HEK293T (cell line): Measurements from ENCODE around the gene HCFC1R1.

ENCODE experiments used
- CTCF ChIA-PET: fragments of 350-600 bp; formaldehyde crosslinking; extraction: SDS; loops from one replicate; lab custom pipeline; 2021; ENCODE audit warnings: antibody characterized with exemption, inconsistent platforms; lab: Yijun Ruan, JAX
- POLR2A ChIA-PET: fragments of 350-600 bp; formaldehyde crosslinking; extraction: SDS; loops from one replicate; lab custom pipeline; 2020; ENCODE audit warnings: antibody characterized with exemption, inconsistent platforms; lab: Yijun Ruan, JAX
- DNase-seq: peaks from one replicate; pipeline ENCODE4 v3.0.0; 2012; ENCODE audit warnings: mixed read lengths; ENCODE audit errors: extremely low spot score
- ARNT ChIP-seq: fragments of 450-650 bp; IDR thresholded peaks from 2 replicates; pipeline ENCODE4 v1.6.1; 2017; ENCODE audit warnings: mild to moderate bottlenecking
- BHLHE40 ChIP-seq: fragments of 450-650 bp; IDR thresholded peaks from 2 replicates; pipeline ENCODE4 v1.6.1; 2016; ENCODE audit warnings: mild to moderate bottlenecking, moderate library complexity, borderline replicate concordance
- CTBP1 ChIP-seq: fragments of 450-650 bp; IDR thresholded peaks from 2 replicates; pipeline ENCODE4 v1.6.1; 2016; ENCODE audit warnings: borderline replicate concordance
- ELF4 ChIP-seq: fragments of 450-650 bp; IDR thresholded peaks from 2 replicates; pipeline ENCODE4 v1.6.1; 2017; ENCODE audit warnings: antibody characterized with exemption
- FOXA1 ChIP-seq: fragments of 450-650 bp; IDR thresholded peaks from 2 replicates; pipeline ENCODE4 v1.6.1; 2016; ENCODE audit warnings: mild to moderate bottlenecking
- FOXK2 ChIP-seq: fragments of 450-650 bp; IDR thresholded peaks from 2 replicates; pipeline ENCODE4 v1.6.1; 2016; ENCODE audit warnings: mild to moderate bottlenecking
- FOXM1 ChIP-seq: fragments of 450-650 bp; IDR thresholded peaks from 2 replicates; pipeline ENCODE4 v1.6.1; 2017; ENCODE audit warnings: mild to moderate bottlenecking, borderline replicate concordance
- HDGF ChIP-seq: fragments of 450-650 bp; IDR thresholded peaks from 2 replicates; pipeline ENCODE4 v1.6.1; 2017; ENCODE audit warnings: antibody characterized with exemption, borderline replicate concordance
- L3MBTL2 ChIP-seq: fragments of 450-650 bp; conservative IDR thresholded peaks from 2 replicates; pipeline ENCODE4 v1.6.1; 2016; ENCODE audit warnings: mild to moderate bottlenecking
- LEF1 ChIP-seq: fragments of 450-650 bp; IDR thresholded peaks from 2 replicates; pipeline ENCODE4 v1.6.1; 2017; ENCODE audit warnings: mild to moderate bottlenecking, borderline replicate concordance
- NFRKB ChIP-seq: fragments of 450-650 bp; IDR thresholded peaks from 2 replicates; pipeline ENCODE4 v1.6.1; 2016; ENCODE audit warnings: mild to moderate bottlenecking, moderate library complexity
- PKNOX1 ChIP-seq: fragments of 450-650 bp; IDR thresholded peaks from 2 replicates; pipeline ENCODE4 v1.6.1; 2016
- SP1 ChIP-seq: fragments of 450-650 bp; IDR thresholded peaks from 2 replicates; pipeline ENCODE4 v1.6.1; 2017
- SUZ12 ChIP-seq: fragments of 450-650 bp; IDR thresholded peaks from 2 replicates; pipeline ENCODE4 v1.6.1; 2016; ENCODE audit warnings: mild to moderate bottlenecking
- TARDBP ChIP-seq: fragments of 450-650 bp; IDR thresholded peaks from 2 replicates; pipeline ENCODE4 v1.6.1; 2016
- ZNF384 ChIP-seq: fragments of 450-650 bp; IDR thresholded peaks from 2 replicates; pipeline ENCODE4 v1.6.1; 2016

Gene HCFC1R1

GRCh38 chr16:2976201-2976600, 47.5 kb downstream of the HCFC1R1 start:
- POLR2A ChIA-PET, result interaction anchor here (0.8 to 3.9 kb wide), 2 partner anchors 12 to 44 kb away, joined by 3 to 10 read pairs; partner anchors contain the start of gene KREMEN2
- TF ChIP-seq FOXM1 (no peak), ELF4 (no peak), HDGF (no peak), ZNF384 (no peak), LEF1 (no peak), NFRKB (no peak), L3MBTL2 (no peak), SUZ12 (no peak), CTBP1 (no peak), PKNOX1 (no peak), ARNT (no peak), FOXA1 (no peak), FOXK2 (no peak), BHLHE40 (no peak), SP1 (no peak), TARDBP (no peak)
- DNase-seq, result no peak
- CTCF ChIA-PET, result no interaction called here

- CTCF ChIA-PET, result no interaction called here
- POLR2A ChIA-PET, result interaction anchor here (3.9 kb wide), 1 partner anchor 11 kb away, joined by 10 read pairs; the partner anchor contains the start of gene KREMEN2
- no peak for DNase-seq
- TF ChIP-seq ELF4 (no peak), SUZ12 (no peak), CTBP1 (no peak), FOXA1 (no peak), NFRKB (no peak)
Measured at GRCh38 chr16:2975161-2975795, 48.5 kb downstream of the HCFC1R1 start.

- DNase-seq, result no peak
- TF ChIP-seq SUZ12, result no peak
- TF ChIP-seq FOXK2, result no peak
- no peak for TF ChIP-seq ZNF384
- no peak for TF ChIP-seq PKNOX1
- no peak for TF ChIP-seq NFRKB
- TF ChIP-seq CTBP1, result no peak
- ChIA-PET CTCF (no interaction called here), POLR2A (interaction anchor here (1.0 to 3.9 kb wide), 3 partner anchors 10 to 45 kb away, joined by 3 to 12 read pairs (median 10); partner anchors contain the start of genes KREMEN2 and TNFRSF12A)
Measured at GRCh38 chr16:2974319-2975056, 49.3 kb downstream of the HCFC1R1 start.

GRCh38 chr16:2973605-2974318, 50.0 kb downstream of the HCFC1R1 start:
- POLR2A ChIA-PET, result interaction anchor here (0.7 to 2.5 kb wide), 3 partner anchors 10 to 146 kb away, joined by 3 to 12 read pairs (median 3); partner anchors contain the start of genes KREMEN2 and TNFRSF12A
- CTCF ChIA-PET, result interaction anchor here (1.6 kb wide), 1 partner anchor 45 kb away, joined by 5 read pairs; no protein-coding TSS in a partner anchor
- no peak for TF ChIP-seq CTBP1
- TF ChIP-seq ARNT, result no peak
- TF ChIP-seq LEF1, result no peak
- TF ChIP-seq SP1, result no peak
- TF ChIP-seq ZNF384, result no peak
- no peak for TF ChIP-seq HDGF
- no peak for TF ChIP-seq FOXK2
- TF ChIP-seq ELF4, result no peak
- no peak for TF ChIP-seq L3MBTL2
- TF ChIP-seq PKNOX1, result no peak
- TF ChIP-seq TARDBP, result no peak
- TF ChIP-seq SUZ12, result no peak
- TF ChIP-seq FOXM1, result no peak
- TF ChIP-seq NFRKB, result no peak
- no peak for DNase-seq

- no peak for DNase-seq
- ChIA-PET CTCF (interaction anchor here (1.6 kb wide), 1 partner anchor 45 kb away, joined by 5 read pairs; no protein-coding TSS in a partner anchor), POLR2A (interaction anchor here (0.7 to 2.5 kb wide), 5 partner anchors 8 to 146 kb away, joined by 3 to 19 read pairs (median 6); partner anchors contain the start of genes KREMEN2, PKMYT1 and TNFRSF12A)
- TF ChIP-seq FOXK2 (no peak), ELF4 (no peak), TARDBP (no peak), CTBP1 (no peak), FOXM1 (no peak), ARNT (no peak), BHLHE40 (no peak), SP1 (no peak), NFRKB (no peak), SUZ12 (no peak), ZNF384 (no peak), PKNOX1 (no peak), LEF1 (no peak), HDGF (no peak), FOXA1 (no peak), L3MBTL2 (no peak)
Measured at GRCh38 chr16:2973093-2973492, 50.6 kb downstream of the HCFC1R1 start.
